Aorta (tissue), 5 donors: ENCODE results near the gene VAV2. TPM values are rescaled to one million over a fixed set of nuclear protein-coding genes. Genes with fewer than 3 reads are reported as not detected.

Experiments used
- ATAC-seq: fragments of 200-7000 bp; cut with Tn5 transposase; one replicate; pipeline ENCODE4 v1.9.1; 2022; ENCODE audit warnings: moderate library complexity; ENCODE audit not compliant: low FRiP score
- DNase-seq, 2 donors: peaks; one replicate each; pipeline ENCODE4 v3.0.0-alpha.2; 2020
- H3K27ac ChIP-seq, 2 donors: one replicate each; pipeline ENCODE4 v1.5.1; 2013; ENCODE audit warnings: low read length in 2 of 2, mild to moderate bottlenecking in 2 of 2, moderate library complexity in 2 of 2, control low read depth in 1 of 2, inconsistent platforms in 1 of 2, low read depth in 1 of 2
- H3K27me3 ChIP-seq, 2 donors: one replicate each; pipeline ENCODE4 v1.6.1; 2013; ENCODE audit warnings: control low read depth in 1 of 2, low read length in 1 of 2, mild to moderate bottlenecking in 1 of 2, moderate library complexity in 1 of 2; ENCODE audit not compliant: insufficient read depth in 2 of 2, control insufficient read depth in 1 of 2
- H3K36me3 ChIP-seq, 2 donors: one replicate each; pipeline ENCODE4 v1.6.1; 2013; ENCODE audit warnings: control low read depth in 1 of 2, low read length in 1 of 2, mild to moderate bottlenecking in 1 of 2; ENCODE audit not compliant: insufficient read depth in 2 of 2, control insufficient read depth in 1 of 2
- H3K4me1 ChIP-seq, 2 donors: one replicate each; pipeline ENCODE4 v1.6.1; 2013; ENCODE audit warnings: low read length in 2 of 2, control low read depth in 1 of 2, mild to moderate bottlenecking in 1 of 2, moderate library complexity in 1 of 2; ENCODE audit not compliant: insufficient read depth in 2 of 2, control insufficient read depth in 1 of 2
- H3K4me3 ChIP-seq, 2 donors: one replicate each; pipeline ENCODE4 v1.5.1; 2013; ENCODE audit warnings: low read length in 2 of 2, control low read depth in 1 of 2, mild to moderate bottlenecking in 1 of 2
- H3K9me3 ChIP-seq: one replicate; pipeline ENCODE4 v1.6.1; 2013; ENCODE audit warnings: mild to moderate bottlenecking, low read length; ENCODE audit not compliant: control insufficient read depth
- WGBS, 2 donors: extraction: QIAGEN DNeasy Blood & Tissue Kit; methylation state at CpG; one replicate each; pipeline ENCODE4 v1.1.7; 2013; 5-methylcytosine and 5-hydroxymethylcytosine counted together
- intact Hi-C, 2 donors: fragments of 100-400 bp; cut with DNase I; formaldehyde crosslinking; loops; one replicate each; pipeline versions ENCODE4 v1.14.2 to v1.15.0; 2022
- polyA plus RNA-seq, 2 donors: library from polyadenylated mRNA; stranded (reverse); fragments of 200-250 nt; gene quantifications; one replicate each; pipeline ENCODE4 v1.2.3, GENCODE V29; 2013
- total RNA-seq, 2 donors: library from RNA; stranded (reverse); fragmentation: NEBNext Ultra II Directional; extraction: Animal tissue kit (Norgen Biotek cat#: 25700); gene quantifications; one replicate each; pipeline ENCODE4 v1.2.1, GENCODE V29; 2021
- donor health status: healthy with polysubstance abuse.
- donor health status: Bipolar disorder and iron deficiency.
- donor health status: DM: no; HTN: no; CAD: no.
- donor health status: DM: no; HTN: no; CAD: no.
- donor health status: DM: yes; HTN: yes; CAD: no.

The VAV2 gene
- total and polyA plus RNA-seq, 4 donors: 9.0 to 25.4 (median 11.8) TPM

- ATAC-seq (peak; percentile 4), DNase-seq (peak; percentile 54 to 79)
- H3K36me3 ChIP-seq: no peaks in the 10 kb centered on the region
- H3K27ac ChIP-seq: no peak overlapping the region
- H3K4me1 ChIP-seq: no peaks in the 10 kb centered on the region
- intact Hi-C loops: no loop called here
- H3K27me3 ChIP-seq: no peaks in the 10 kb centered on the region
- H3K9me3 ChIP-seq: no peaks in the 10 kb centered on the region
- no peak overlapping the region for H3K4me3 ChIP-seq
- 35 to 37% methylated on average over 31 to 37 of the region's 37 CpGs for WGBS, 2 donors
These were observed 12.7 kb downstream of the VAV2 start for GRCh38 chr9:133979273-133979920.

GRCh38 chr9:133978899-133979272, 13.2 kb downstream of the VAV2 start:
- Histone ChIP-seq H3K36me3 (no peaks in the 10 kb centered on the region), H3K4me3 (no peak overlapping the region), H3K9me3 (no peaks in the 10 kb centered on the region), H3K4me1 (no peaks in the 10 kb centered on the region), H3K27ac (no peak overlapping the region), H3K27me3 (no peaks in the 10 kb centered on the region)
- ATAC-seq: no peak
- 46 to 52% methylated on average over 16 of the region's 16 CpGs for WGBS, 2 donors
- DNase-seq: peak; percentile 22 to 67
- intact Hi-C loops: no loop called here

GRCh38 chr9:133978226-133978898, 13.8 kb downstream of the VAV2 start:
- Histone ChIP-seq H3K9me3 (no peaks in the 10 kb centered on the region), H3K4me1 (no peaks in the 10 kb centered on the region), H3K27ac (no peak overlapping the region), H3K4me3 (no peak overlapping the region), H3K27me3 (no peaks in the 10 kb centered on the region), H3K36me3 (no peaks in the 10 kb centered on the region)
- WGBS, 2 donors: 86% methylated on average over 13 of the region's 13 CpGs
- intact Hi-C loops: no loop called here
- no peak for ATAC-seq
- peak; percentile 11 to 46 for DNase-seq

GRCh38 chr9:133977421-133978201, 14.5 kb downstream of the VAV2 start:
- Histone ChIP-seq H3K9me3 (no peaks in the 10 kb centered on the region), H3K4me3 (no peak overlapping the region), H3K4me1 (no peaks in the 10 kb centered on the region), H3K36me3 (no peaks in the 10 kb centered on the region), H3K27me3 (no peaks in the 10 kb centered on the region), H3K27ac (no peak overlapping the region)
- intact Hi-C loops: no loop called here
- no peak for ATAC-seq
- DNase-seq: peak; percentile 44 to 73
- 93% methylated on average over 26 of the region's 26 CpGs for WGBS, 2 donors

- Histone ChIP-seq H3K9me3 (no peaks in the 10 kb centered on the region), H3K27ac (no peak overlapping the region), H3K27me3 (no peaks in the 10 kb centered on the region), H3K36me3 (no peaks in the 10 kb centered on the region), H3K4me1 (no peaks in the 10 kb centered on the region), H3K4me3 (no peak overlapping the region)
- DNase-seq (peak; percentile 29 to 71), ATAC-seq (no peak)
- intact Hi-C loops: no loop called here
- WGBS, 2 donors: 91 to 94% methylated on average over 9 of the region's 9 CpGs
These were observed 15.2 kb downstream of the VAV2 start for GRCh38 chr9:133976887-133977286.

DNA sequence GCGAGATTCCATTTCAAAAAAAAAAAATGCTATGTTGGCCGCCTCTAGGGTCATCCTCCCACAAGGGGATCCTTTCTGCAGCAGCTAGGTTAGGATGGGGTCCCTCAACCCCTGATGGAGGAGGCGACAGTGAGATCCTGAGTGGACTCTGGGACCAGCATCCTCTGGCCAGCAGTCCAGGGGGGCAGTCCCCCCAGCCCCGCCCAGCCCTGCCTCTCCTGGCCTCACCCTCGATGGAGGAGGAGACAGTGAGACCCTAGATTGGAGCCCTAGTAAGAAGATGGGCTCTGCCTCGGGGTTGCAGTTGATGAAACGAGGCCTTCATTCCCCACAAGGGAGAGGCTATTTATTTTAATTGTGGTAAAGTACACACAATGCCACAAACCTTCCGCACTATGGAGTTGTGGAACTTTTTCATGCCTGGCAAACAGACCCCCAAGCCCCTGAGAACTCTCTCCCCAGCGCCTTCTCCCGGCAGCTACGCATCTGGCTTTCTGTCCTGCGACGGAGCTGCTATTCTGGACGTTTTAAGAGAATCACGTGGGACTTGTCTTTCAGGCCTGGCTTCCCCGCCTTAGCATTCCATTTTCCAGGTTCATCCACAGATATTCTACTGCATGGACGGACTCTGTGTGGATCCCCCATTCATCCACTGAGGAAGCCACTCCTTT, 15.8 kb downstream of the VAV2 start:
- Histone ChIP-seq H3K36me3 (no peaks in the 10 kb centered on the region), H3K27me3 (no peaks in the 10 kb centered on the region), H3K27ac (no peak overlapping the region), H3K9me3 (no peaks in the 10 kb centered on the region), H3K4me3 (no peak overlapping the region), H3K4me1 (no peaks in the 10 kb centered on the region)
- intact Hi-C loops: no loop called here
- WGBS, 2 donors: 95% methylated on average over 17 of the region's 17 CpGs
- peak; percentile 9 to 52 for DNase-seq
- ATAC-seq: no peak

GRCh38 chr9:133975511-133975910, 16.6 kb downstream of the VAV2 start:
- intact Hi-C loops: no loop called here
- 93 to 95% methylated on average over 3 of the region's 3 CpGs for WGBS, 2 donors
- H3K27me3 ChIP-seq: no peaks in the 10 kb centered on the region
- no peaks in the 10 kb centered on the region for H3K36me3 ChIP-seq
- no peaks in the 10 kb centered on the region for H3K4me1 ChIP-seq
- H3K9me3 ChIP-seq: no peaks in the 10 kb centered on the region
- H3K4me3 ChIP-seq: no peak overlapping the region
- no peak overlapping the region for H3K27ac ChIP-seq
- DNase-seq (peak; percentile 9 to 19), ATAC-seq (no peak)

GRCh38 chr9:133974631-133975341, 17.3 kb downstream of the VAV2 start:
- Histone ChIP-seq H3K9me3 (no peaks in the 10 kb centered on the region), H3K27me3 (no peaks in the 10 kb centered on the region), H3K4me1 (no peaks in the 10 kb centered on the region), H3K27ac (no peak overlapping the region), H3K4me3 (no peak overlapping the region), H3K36me3 (no peaks in the 10 kb centered on the region)
- DNase-seq: peak; percentile 10 to 51
- 91% methylated on average over 20 of the region's 20 CpGs for WGBS, 2 donors
- no peak for ATAC-seq
- intact Hi-C loops: no loop called here
